Breast epithelium (tissue), 4 donors: ENCODE results near the gene MBTPS1. TPM values are rescaled to one million over a fixed set of nuclear protein-coding genes. Genes with fewer than 3 reads are reported as not detected.

ENCODE experiments used
- DNase-seq, 2 donors: peaks; one replicate each; pipeline ENCODE4 v3.0.0-alpha.2; 2019; ENCODE audit warnings: low spot score in 2 of 2
- H3K27ac ChIP-seq, 2 donors: fragments of 200-600 bp; sonication (generic) in 1 of 2; one replicate each; pipeline ENCODE4 v1.5.1; 2016 to 2019; ENCODE audit warnings: mild to moderate bottlenecking in 1 of 2
- H3K27me3 ChIP-seq, 2 donors: fragments of 200-600 bp; sonication (generic) in 1 of 2; one replicate each; pipeline versions ENCODE4 v1.5.1 to v1.6.0; 2017 to 2019; ENCODE audit warnings: control low read depth in 1 of 2, mild to moderate bottlenecking in 1 of 2
- H3K36me3 ChIP-seq: fragments of 200-600 bp; one replicate; pipeline ENCODE4 v1.5.1; 2019
- H3K4me1 ChIP-seq, 2 donors: fragments of 200-600 bp; sonication (generic); one replicate each; pipeline ENCODE4 v1.5.1; 2016 to 2019; ENCODE audit warnings: control low read depth in 1 of 2
- H3K4me3 ChIP-seq, 3 donors: fragments of 200-600 bp; sonication (generic); 1 replicate in 2 of 3; 2 replicates in 1 of 3; pipeline ENCODE4 v1.5.1; 2016 to 2019; ENCODE audit warnings: mild to moderate bottlenecking in 3 of 3, moderate library complexity in 2 of 3
- H3K9me3 ChIP-seq, 2 donors: fragments of 200-600 bp; sonication (generic) in 1 of 2; one replicate each; pipeline ENCODE4 v1.5.1; 2016 to 2019; ENCODE audit warnings: control low read depth in 1 of 2
- CTCF ChIP-seq, 3 donors: fragments of 450-650 bp; IDR thresholded peaks; one replicate each; pipeline ENCODE4 v1.5.1; 2016 to 2017; ENCODE audit warnings: antibody characterized with exemption in 3 of 3, mild to moderate bottlenecking in 3 of 3, moderate library complexity in 3 of 3
- POLR2A ChIP-seq: fragments of 450-650 bp; IDR thresholded peaks from one replicate; pipeline ENCODE4 v1.6.1; 2016; ENCODE audit warnings: antibody characterized with exemption, mild to moderate bottlenecking, moderate library complexity
- POLR2AphosphoS5 ChIP-seq, 3 donors: sonication (generic); formaldehyde crosslinking; IDR thresholded peaks; one replicate each; pipeline ENCODE4 v1.6.1; 2017; ENCODE audit warnings: antibody characterized with exemption in 3 of 3
- intact Hi-C: fragments of 100-400 bp; cut with DNase I; formaldehyde crosslinking; loops from one replicate; pipeline ENCODE4 v1.15.1; 2023; ENCODE audit warnings: low total_unique reads
- total RNA-seq, 3 donors: library from RNA; depleted of rRNA; stranded (reverse); fragments of >200 nt; gene quantifications; one replicate each; pipeline ENCODE4 v1.1.0, GENCODE V29; 2016

Gene MBTPS1
- total RNA-seq, 3 donors from 2014 or later = 95.4 to 142 (median 121) TPM

DNA sequence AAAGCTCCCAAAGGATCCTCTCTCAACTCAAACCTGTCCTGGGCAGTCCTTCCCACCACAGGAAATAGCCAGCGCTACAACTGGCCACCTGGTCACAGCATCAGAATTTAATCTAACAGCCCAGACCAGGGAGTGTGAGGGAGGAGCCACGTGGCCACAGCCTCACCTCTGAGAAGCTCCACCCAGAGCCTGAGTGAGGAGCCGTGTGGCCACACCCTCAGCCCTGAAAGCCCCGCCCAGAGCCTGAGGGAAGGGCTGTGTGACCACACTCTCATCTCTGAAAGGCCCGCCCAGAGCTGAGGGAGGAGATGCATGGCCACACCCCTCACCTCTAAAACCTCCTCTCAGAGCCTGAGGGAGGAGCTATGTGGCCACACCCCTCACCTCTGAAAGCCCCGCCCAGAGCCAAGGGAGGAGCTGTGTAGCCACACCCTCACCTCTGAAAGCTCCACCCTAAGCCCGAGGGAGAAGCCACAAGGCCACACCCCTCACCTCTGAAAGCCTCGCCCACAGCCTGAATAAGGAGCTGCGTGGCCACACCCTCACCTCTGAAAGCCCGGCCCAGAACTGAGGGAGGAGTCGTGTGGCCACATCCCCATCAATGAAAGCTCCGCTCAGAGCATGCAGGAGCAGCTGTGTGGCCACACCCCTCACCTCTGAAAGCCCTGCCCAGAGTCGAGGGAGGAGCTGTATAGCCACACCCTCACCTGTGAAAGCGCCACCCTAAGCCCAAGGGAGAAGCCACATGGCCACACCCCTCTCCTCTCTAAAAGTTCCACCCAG, 102.8 kb downstream of the MBTPS1 start:
- TF ChIP-seq CTCF (IDR thresholded peaks at IDR 0.05) (no peak), POLR2A (no peak), POLR2AphosphoS5 (IDR thresholded peaks at IDR 0.05) (no peak)
- no peaks in the 10 kb centered on the region for H3K9me3 ChIP-seq
- H3K27me3 ChIP-seq = no peaks in the 10 kb centered on the region
- H3K27ac ChIP-seq = no peak overlapping the region
- no peak overlapping the region for H3K4me3 ChIP-seq
- no peaks in the 10 kb centered on the region for H3K4me1 ChIP-seq
- DNase-seq = peak in 1 of 2 donors; percentile 27
- intact Hi-C loops = no loop called here
- H3K36me3 ChIP-seq = no peaks in the 10 kb centered on the region

GRCh38 chr16:84009282-84009681, 107.5 kb downstream of the MBTPS1 start:
- TF ChIP-seq POLR2AphosphoS5 (IDR thresholded peaks at IDR 0.05) = no peak
- no peak for TF ChIP-seq CTCF (IDR thresholded peaks at IDR 0.05)
- TF ChIP-seq POLR2A = no peak
- no peaks in the 10 kb centered on the region for H3K4me1 ChIP-seq
- H3K4me3 ChIP-seq = no peak overlapping the region
- no peaks in the 10 kb centered on the region for H3K36me3 ChIP-seq
- H3K27me3 ChIP-seq = peaks cover 0 to 5% of the 10 kb centered on the region in 2 donors
- H3K9me3 ChIP-seq = no peaks in the 10 kb centered on the region
- no peak for DNase-seq
- H3K27ac ChIP-seq = no peak overlapping the region
- intact Hi-C loops = loop anchor here (1.0 to 10.0 kb wide), 2 partner anchors 18 to 1454 kb away; no protein-coding TSS in a partner anchor

DNA sequence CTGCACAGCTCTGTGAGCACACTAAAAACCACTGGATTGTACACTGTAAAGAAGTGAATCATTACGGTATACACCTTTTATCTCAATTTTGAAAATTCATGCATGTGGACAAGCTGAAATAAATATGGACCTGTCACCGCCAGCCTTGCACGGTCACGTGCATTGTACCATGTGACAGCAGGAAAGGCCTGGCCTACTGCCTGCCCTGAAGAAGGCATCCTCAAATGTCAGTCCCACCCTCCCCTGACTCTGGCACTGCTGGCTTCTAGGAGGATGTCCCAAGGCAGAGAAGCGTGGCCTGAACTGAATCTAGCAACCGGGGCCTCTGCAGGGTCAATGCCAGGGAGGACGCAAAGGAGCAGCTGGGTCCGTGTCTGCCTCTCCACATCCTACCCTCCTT, 108.8 kb downstream of the MBTPS1 start:
- no peak overlapping the region for H3K4me3 ChIP-seq
- H3K9me3 ChIP-seq = no peaks in the 10 kb centered on the region
- no peak overlapping the region for H3K27ac ChIP-seq
- DNase-seq = no peak
- no peaks in the 10 kb centered on the region for H3K36me3 ChIP-seq
- intact Hi-C loops = loop anchor here (10.0 kb wide), 1 partner anchor 1453 kb away; no protein-coding TSS in a partner anchor
- no peaks in the 10 kb centered on the region for H3K4me1 ChIP-seq
- peaks cover 0 to 5% of the 10 kb centered on the region in 2 donors for H3K27me3 ChIP-seq
- no peak for TF ChIP-seq POLR2AphosphoS5 (IDR thresholded peaks at IDR 0.05)
- TF ChIP-seq POLR2A = no peak

DNA sequence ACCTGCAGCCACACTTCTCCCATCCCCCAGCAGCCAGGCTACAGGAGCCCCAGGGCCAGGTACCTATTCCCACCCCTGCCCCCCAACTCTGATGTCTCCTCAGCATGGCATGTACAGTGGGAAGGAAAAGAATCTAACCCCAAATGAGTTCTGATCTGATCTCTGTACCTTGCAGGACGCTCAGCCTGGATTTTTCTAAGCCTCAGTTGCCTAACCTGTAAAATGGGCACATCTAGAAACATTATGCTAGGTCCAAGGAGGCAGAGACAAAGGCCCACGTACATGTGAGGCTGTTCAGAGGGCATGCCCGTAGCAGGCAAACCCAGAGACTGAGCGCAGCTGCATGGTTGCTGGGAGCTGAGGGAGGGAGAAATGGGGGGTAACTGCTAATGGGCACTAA, 109.2 kb downstream of the MBTPS1 start:
- Histone ChIP-seq H3K4me1 (no peaks in the 10 kb centered on the region), H3K9me3 (no peaks in the 10 kb centered on the region), H3K36me3 (no peaks in the 10 kb centered on the region), H3K4me3 (no peak overlapping the region), H3K27me3 (peaks cover 0 to 5% of the 10 kb centered on the region in 2 donors), H3K27ac (no peak overlapping the region)
- TF ChIP-seq POLR2A (no peak), POLR2AphosphoS5 (IDR thresholded peaks at IDR 0.05) (no peak), CTCF (IDR thresholded peaks at IDR 0.05) (no peak)
- no peak for DNase-seq
- intact Hi-C loops = loop anchor here (10.0 kb wide), 1 partner anchor 1453 kb away; no protein-coding TSS in a partner anchor

DNA sequence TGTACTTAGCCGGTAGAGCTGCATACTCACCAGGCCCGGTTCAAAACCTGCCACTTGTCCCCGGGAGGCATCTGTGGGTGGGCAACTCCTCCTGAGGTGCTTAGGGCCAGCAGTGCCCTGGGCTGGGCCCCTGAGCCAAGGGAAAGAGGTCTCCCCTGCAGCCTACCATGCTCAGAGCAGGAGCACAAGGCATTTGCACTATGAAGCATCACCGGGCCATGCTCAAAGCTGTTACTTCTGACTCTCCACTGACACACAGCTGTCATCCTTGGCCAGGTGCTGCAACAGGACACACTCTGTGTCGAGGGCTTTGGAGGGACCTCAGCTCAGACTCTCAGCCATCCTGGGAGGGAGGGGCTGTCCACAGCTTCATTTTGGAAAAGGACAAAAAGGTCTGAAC, 111.4 kb downstream of the MBTPS1 start:
- TF ChIP-seq CTCF (IDR thresholded peaks at IDR 0.05) = no peak
- no peak for TF ChIP-seq POLR2AphosphoS5 (IDR thresholded peaks at IDR 0.05)
- TF ChIP-seq POLR2A = no peak
- Histone ChIP-seq H3K27ac (no peak overlapping the region), H3K27me3 (peaks cover 0 to 5% of the 10 kb centered on the region in 2 donors), H3K4me3 (no peak overlapping the region), H3K36me3 (no peaks in the 10 kb centered on the region), H3K4me1 (no peaks in the 10 kb centered on the region), H3K9me3 (no peaks in the 10 kb centered on the region)
- DNase-seq = no peak
- intact Hi-C loops = loop anchor here (10.0 kb wide), 1 partner anchor 1451 kb away; no protein-coding TSS in a partner anchor
